OCI-LY1 (cell line): Measurements from ENCODE around the gene GNAL.

Source experiments
- CTCF ChIP-seq: fragments of 200-600 bp; sonication (generic), shearing (Covaris generic); IDR thresholded peaks from 2 replicates; pipeline ENCODE4 v1.5.1; 2017; ENCODE audit warnings: mild to moderate bottlenecking, antibody characterized with exemption, low read length, moderate library complexity, mixed read lengths
- EZH2 ChIP-seq: fragments of 200-600 bp; sonication (generic), shearing (Covaris generic); IDR thresholded peaks from 2 replicates; pipeline ENCODE4 v1.8.0; 2017; ENCODE audit warnings: borderline replicate concordance, mixed run types, mild to moderate bottlenecking, antibody characterized with exemption, low read length, moderate library complexity, mixed read lengths

GRCh38 chr18:11819938-11820337, 130.9 kb downstream of the GNAL start:
- TF ChIP-seq CTCF (no peak), EZH2 (no peak)
